IPS DF 6.9 (cell line): ENCODE results near the gene CCDC185.
"Not testable (repeated sequence)": the region's sequence is repeated elsewhere in the genome, so short reads cannot be mapped to it uniquely, and the experiment has no call there.

ENCODE experiments used
- DNase-seq: peaks from one replicate; pipeline ENCODE4 v3.0.0-alpha.2; 2013; ENCODE audit warnings: low read depth, low spot score
- H3K27ac ChIP-seq: one replicate; pipeline ENCODE4 v1.5.1; 2013; ENCODE audit warnings: low read length, control low read depth
- H3K27me3 ChIP-seq: 2 replicates; pipeline ENCODE4 v1.6.1; 2013; ENCODE audit warnings: mild to moderate bottlenecking, low read length; ENCODE audit not compliant: control insufficient read depth, insufficient read depth
- H3K36me3 ChIP-seq: 2 replicates; pipeline ENCODE4 v1.6.1; 2013; ENCODE audit warnings: low read length; ENCODE audit not compliant: control insufficient read depth, insufficient read depth
- H3K4me1 ChIP-seq: 2 replicates; pipeline ENCODE4 v1.6.1; 2013; ENCODE audit warnings: low read length; ENCODE audit not compliant: control insufficient read depth, insufficient read depth
- H3K4me3 ChIP-seq: 2 replicates; pipeline ENCODE4 v1.5.1; 2013; ENCODE audit warnings: mild to moderate bottlenecking, low read length
- H3K9me3 ChIP-seq: 2 replicates; pipeline ENCODE4 v1.6.1; 2013; ENCODE audit warnings: low read length, inconsistent platforms; ENCODE audit not compliant: control insufficient read depth, insufficient read depth
- WGBS: extraction: QIAGEN DNeasy Blood & Tissue Kit; methylation state at CpG from one replicate; pipeline ENCODE4 v1.1.7; 2013; ENCODE audit warnings: mixed read lengths, missing lambda C conversion rate; ENCODE audit not compliant: insufficient read length, insufficient coverage; 5-methylcytosine and 5-hydroxymethylcytosine counted together

Gene CCDC185

DNA sequence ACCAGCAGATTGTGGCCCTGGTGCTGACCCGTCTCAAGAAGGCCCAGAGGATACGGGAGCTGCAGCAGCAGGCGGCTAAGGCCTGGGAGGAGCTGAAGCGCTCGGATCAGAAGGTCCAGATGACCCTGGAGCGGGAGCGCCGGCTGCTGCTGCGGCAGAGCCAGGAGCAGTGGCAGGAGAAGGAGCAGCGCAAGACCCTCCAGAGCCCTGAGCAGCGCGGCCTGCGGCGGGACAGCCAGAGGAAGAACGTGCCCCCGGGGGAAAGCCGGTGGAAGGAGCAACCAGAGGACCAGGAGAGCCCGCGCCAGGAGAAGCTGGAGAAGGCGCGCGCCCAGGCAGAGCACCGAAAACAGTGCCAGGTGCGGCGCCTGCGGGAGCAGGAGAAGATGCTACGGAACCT lies 1.0 kb downstream of the CCDC185 start:
- DNase-seq: no peak
- Histone ChIP-seq H3K4me3 (no peak overlapping the region), H3K36me3 (peaks cover 3% of the 10 kb centered on the region; the same call in 1 of the 2 replicates), H3K27ac (no peak overlapping the region), H3K9me3 (no peaks in the 10 kb centered on the region), H3K27me3 (peaks cover 2% of the 10 kb centered on the region; the same call in 1 of the 2 replicates), H3K4me1 (no peaks in the 10 kb centered on the region; the same call in 1 of the 2 replicates)
- WGBS: no CpG with 5 or more reads among the region's 27 CpGs

DNA sequence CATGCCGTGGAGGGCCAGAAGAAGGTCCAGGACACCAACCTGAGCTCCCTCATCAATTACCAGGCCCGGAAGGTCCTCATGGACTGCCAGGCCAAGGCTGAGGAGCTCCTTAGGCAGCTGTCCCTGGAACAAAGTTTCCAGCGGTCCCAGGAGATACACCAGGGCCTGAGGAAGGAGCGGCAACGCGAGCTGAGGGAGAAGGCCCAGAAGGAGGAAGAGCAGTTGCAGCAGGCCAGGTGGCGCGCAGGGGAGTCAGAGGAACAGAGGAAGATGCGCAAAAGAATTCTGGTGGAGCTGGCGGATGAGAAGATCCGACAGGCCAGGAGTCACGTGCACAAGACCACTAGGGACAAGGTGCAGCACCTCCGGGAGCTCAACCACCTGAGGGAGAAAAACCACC lies 1.5 kb downstream of the CCDC185 start:
- Histone ChIP-seq H3K27ac (no peak overlapping the region), H3K27me3 (peaks cover 2% of the 10 kb centered on the region; the same call in 1 of the 2 replicates), H3K4me3 (no peak overlapping the region), H3K9me3 (no peaks in the 10 kb centered on the region), H3K36me3 (peaks cover 3% of the 10 kb centered on the region; the same call in 1 of the 2 replicates), H3K4me1 (no peaks in the 10 kb centered on the region; the same call in 1 of the 2 replicates)
- no peak for DNase-seq
- WGBS: no CpG with 5 or more reads among the region's 13 CpGs

DNA sequence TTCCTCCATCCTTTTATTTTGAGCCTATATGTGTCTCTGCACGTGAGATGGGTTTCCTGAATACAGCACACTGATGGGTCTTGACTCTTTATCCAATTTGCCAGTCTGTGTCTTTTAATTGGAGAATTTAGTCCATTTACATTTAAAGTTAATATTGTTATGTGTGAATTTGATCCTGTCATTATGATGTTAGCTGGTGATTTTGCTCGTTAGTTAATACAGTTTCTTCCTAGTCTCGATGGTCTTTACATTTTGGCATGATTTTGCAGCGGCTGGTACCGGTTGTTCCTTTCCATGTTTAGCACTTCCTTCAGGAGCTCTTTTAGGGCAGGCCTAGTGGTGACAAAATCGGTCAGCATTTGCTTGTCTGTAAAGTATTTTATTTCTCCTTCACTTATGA lies 6.2 kb downstream of the CCDC185 start:
- H3K36me3 ChIP-seq, H3K4me3 ChIP-seq, H3K27ac ChIP-seq, H3K9me3 ChIP-seq, H3K27me3 ChIP-seq, H3K4me1 ChIP-seq, DNase-seq: not testable (repeated sequence)
- no CpG with 5 or more reads among the region's 6 CpGs for WGBS

GRCh38 chr1:223401873-223402789 lies 8.9 kb downstream of the CCDC185 start:
- Histone ChIP-seq H3K27ac (no peak overlapping the region), H3K4me3 (no peak overlapping the region), H3K27me3 (no peaks in the 10 kb centered on the region), H3K9me3 (no peaks in the 10 kb centered on the region), H3K36me3 (no peaks in the 10 kb centered on the region), H3K4me1 (no peaks in the 10 kb centered on the region)
- WGBS: no CpG with 5 or more reads among the region's 2 CpGs
- DNase-seq: no peak

- no peak overlapping the region for H3K4me3 ChIP-seq
- no peaks in the 10 kb centered on the region for H3K36me3 ChIP-seq
- no peaks in the 10 kb centered on the region for H3K27me3 ChIP-seq
- H3K4me1 ChIP-seq: no peaks in the 10 kb centered on the region
- DNase-seq: no peak
- H3K27ac ChIP-seq: no peak overlapping the region
- no peaks in the 10 kb centered on the region for H3K9me3 ChIP-seq
- no CpG with 5 or more reads among the region's 2 CpGs for WGBS
Observed at GRCh38 chr1:223402790-223403142, 9.6 kb downstream of the CCDC185 start.

GRCh38 chr1:223403184-223403815 lies 10.1 kb downstream of the CCDC185 start:
- no CpG with 5 or more reads among the region's 3 CpGs for WGBS
- Histone ChIP-seq H3K27me3 (no peaks in the 10 kb centered on the region), H3K36me3 (no peaks in the 10 kb centered on the region), H3K4me1 (no peaks in the 10 kb centered on the region), H3K9me3 (no peaks in the 10 kb centered on the region), H3K4me3 (no peak overlapping the region), H3K27ac (no peak overlapping the region)
- DNase-seq: no peak

DNA sequence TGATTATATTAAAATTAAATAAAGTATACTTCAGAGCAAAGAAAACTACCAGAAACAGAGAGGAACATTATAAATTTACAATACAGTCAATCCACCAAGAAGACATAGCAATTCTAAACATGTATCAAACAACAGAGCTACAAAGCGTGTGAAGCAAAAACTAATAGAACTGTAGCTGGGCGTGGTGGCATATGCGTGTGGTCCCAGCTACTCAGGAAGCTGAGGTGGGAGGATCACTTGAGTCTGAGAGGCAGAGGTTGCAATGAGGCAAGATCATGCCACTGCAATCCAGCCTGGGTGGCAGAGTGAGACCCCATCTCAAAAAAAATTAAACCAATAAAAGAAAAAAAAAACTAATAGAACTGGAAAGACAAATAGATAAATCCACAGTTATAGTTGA lies 12.3 kb downstream of the CCDC185 start:
- no peak overlapping the region for H3K4me3 ChIP-seq
- WGBS: no CpG with 5 or more reads among the region's 3 CpGs
- H3K27ac ChIP-seq: no peak overlapping the region
- no peaks in the 10 kb centered on the region for H3K4me1 ChIP-seq
- no peaks in the 10 kb centered on the region for H3K36me3 ChIP-seq
- no peak for DNase-seq
- H3K9me3 ChIP-seq: no peaks in the 10 kb centered on the region
- H3K27me3 ChIP-seq: no peaks in the 10 kb centered on the region

GRCh38 chr1:223410036-223410435 lies 16.8 kb downstream of the CCDC185 start:
- H3K9me3 ChIP-seq: no peaks in the 10 kb centered on the region

DNA sequence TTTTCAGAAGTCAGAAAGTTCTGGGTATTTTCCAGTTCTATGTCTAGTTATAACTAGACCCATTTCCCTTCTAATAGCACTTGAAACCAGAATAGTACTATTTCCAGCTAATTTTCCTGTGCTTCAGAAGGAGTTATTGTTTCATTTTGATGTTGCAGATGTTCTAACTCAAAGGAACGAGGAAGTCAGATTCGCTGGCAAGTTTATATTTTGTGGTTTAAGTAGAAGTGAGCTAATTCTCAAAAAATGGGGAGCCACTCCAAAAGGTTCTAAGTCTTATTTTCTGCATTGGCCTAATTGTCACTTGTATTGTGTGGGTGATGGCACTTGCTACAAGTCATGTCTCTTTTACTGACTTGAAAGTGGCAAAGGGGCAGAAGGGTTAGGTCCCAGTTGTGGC lies 18.1 kb downstream of the CCDC185 start:
- no peak overlapping the region for H3K27ac ChIP-seq
- H3K36me3 ChIP-seq: no peaks in the 10 kb centered on the region
- no peak for DNase-seq
- no peaks in the 10 kb centered on the region for H3K27me3 ChIP-seq
- H3K4me1 ChIP-seq: no peaks in the 10 kb centered on the region
- H3K9me3 ChIP-seq: no peaks in the 10 kb centered on the region
- WGBS: no CpG with 5 or more reads among the region's 2 CpGs
- H3K4me3 ChIP-seq: no peak overlapping the region

More at GRCh38 chr1:223410036-223410435, 16.8 kb downstream of the CCDC185 start:
- no peaks in the 10 kb centered on the region for H3K36me3 ChIP-seq
- H3K4me3 ChIP-seq: no peak overlapping the region
- DNase-seq: no peak
- H3K27me3 ChIP-seq: no peaks in the 10 kb centered on the region
- no peak overlapping the region for H3K27ac ChIP-seq
- H3K4me1 ChIP-seq: no peaks in the 10 kb centered on the region

GRCh38 chr1:223411710-223412109 lies 18.5 kb downstream of the CCDC185 start:
- DNase-seq: no peak
- Histone ChIP-seq H3K27ac (no peak overlapping the region), H3K36me3 (no peaks in the 10 kb centered on the region), H3K27me3 (no peaks in the 10 kb centered on the region), H3K9me3 (no peaks in the 10 kb centered on the region), H3K4me1 (no peaks in the 10 kb centered on the region), H3K4me3 (no peak overlapping the region)
